GM21515 (cell line): ENCODE results near the gene UGT1A4.

Experiments used
- ATAC-seq: cut with Tn5 transposase; IDR thresholded peaks from one replicate; pipeline ENCODE4 v1.9.1; 2021; ENCODE audit not compliant: unreplicated experiment

UGT1A4 gene

GRCh38 chr2:233779722-233780121, 61.2 kb downstream of the UGT1A4 start:
- no peak for ATAC-seq

GRCh38 chr2:233780771-233781170, 62.2 kb downstream of the UGT1A4 start:
- ATAC-seq = no peak

- no peak for ATAC-seq
Observed at GRCh38 chr2:233789554-233789953, 71.0 kb downstream of the UGT1A4 start.

DNA sequence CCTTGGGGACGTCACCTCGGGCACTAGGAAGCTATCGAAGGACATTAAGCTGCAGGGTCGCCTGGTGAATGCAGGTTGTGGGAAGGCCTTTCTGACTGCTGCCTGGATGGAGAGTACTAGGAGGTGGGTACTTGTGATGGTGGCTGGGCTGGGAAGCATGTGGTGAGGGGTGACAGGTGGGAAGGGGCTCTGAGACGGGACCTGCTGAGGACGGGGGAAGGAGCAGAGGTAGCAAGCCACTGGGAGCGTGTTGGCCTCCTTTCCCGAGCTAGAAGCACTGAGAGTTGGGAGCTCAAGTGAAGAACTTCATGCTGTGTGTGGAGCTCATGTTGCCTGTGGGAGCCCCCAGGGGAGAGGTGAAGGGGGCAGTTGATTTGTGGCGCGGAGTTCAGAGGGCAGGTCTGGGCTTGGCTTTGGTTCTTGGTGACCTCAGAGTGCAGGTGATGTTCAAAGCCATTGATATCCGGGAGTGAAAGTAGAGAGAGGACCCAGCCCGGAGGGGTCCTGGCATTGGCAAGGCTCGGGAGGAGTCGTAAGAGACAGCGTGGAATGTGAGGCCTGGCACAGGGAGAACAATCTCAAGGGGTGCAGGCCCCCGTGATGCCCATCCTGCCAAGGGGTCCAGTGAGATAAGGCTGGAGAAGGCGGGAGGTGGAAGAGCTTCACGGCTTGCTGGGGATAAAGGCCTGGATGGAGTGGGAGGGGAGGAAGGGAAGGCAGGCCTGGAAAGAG, 72.8 kb downstream of the UGT1A4 start:
- ATAC-seq = no peak

- no peak for ATAC-seq
Observed at GRCh38 chr2:233791883-233792329, 73.4 kb downstream of the UGT1A4 start.

- ATAC-seq = no peak
Observed at GRCh38 chr2:233792720-233793119, 74.2 kb downstream of the UGT1A4 start.

- ATAC-seq = no peak
Observed at GRCh38 chr2:233793465-233794127, 75.1 kb downstream of the UGT1A4 start.

- no peak for ATAC-seq
Observed at GRCh38 chr2:233794128-233794658, 75.7 kb downstream of the UGT1A4 start.

DNA sequence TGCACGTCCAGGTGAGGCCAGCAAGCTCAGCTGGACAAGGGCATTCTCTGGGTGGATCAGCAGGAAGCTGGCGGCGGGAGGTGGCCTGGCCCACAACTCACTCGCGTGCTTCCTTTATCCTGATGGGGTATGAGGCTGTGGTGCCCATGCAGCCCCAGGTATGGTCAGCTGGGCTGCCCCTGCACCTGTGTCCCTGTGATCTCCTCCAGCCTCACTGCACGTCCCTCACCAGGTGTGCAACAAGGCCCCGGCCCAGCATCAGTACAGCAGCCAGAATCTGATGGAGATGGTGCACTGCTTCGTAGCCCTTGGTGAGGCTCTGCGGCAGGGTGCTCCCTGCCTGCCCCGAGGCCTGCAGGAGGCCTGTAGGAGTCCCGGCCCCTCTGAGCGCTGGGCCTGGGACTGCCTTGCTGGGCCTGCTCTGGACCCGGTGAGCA, 77.2 kb downstream of the UGT1A4 start:
- ATAC-seq = no peak

DNA sequence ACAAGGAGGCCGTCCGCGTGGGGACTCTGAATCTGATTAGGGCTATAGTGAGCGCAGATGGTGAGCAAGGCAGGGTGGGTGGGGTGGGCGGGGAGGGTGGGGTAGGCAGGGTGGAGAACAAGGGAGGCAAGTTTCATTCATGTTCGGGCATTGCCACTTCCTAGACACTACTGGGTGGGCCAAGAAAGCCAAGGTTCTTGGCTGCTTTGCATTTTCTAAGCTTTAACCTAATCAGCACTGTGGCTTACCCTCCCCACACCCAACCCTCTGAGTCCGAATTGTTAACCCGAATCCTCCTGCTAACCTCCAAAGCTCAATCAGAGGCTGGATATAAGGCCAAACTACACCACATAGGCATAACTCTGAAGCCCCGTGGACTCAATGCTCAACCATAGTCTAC, 77.7 kb downstream of the UGT1A4 start:
- ATAC-seq = no peak

DNA sequence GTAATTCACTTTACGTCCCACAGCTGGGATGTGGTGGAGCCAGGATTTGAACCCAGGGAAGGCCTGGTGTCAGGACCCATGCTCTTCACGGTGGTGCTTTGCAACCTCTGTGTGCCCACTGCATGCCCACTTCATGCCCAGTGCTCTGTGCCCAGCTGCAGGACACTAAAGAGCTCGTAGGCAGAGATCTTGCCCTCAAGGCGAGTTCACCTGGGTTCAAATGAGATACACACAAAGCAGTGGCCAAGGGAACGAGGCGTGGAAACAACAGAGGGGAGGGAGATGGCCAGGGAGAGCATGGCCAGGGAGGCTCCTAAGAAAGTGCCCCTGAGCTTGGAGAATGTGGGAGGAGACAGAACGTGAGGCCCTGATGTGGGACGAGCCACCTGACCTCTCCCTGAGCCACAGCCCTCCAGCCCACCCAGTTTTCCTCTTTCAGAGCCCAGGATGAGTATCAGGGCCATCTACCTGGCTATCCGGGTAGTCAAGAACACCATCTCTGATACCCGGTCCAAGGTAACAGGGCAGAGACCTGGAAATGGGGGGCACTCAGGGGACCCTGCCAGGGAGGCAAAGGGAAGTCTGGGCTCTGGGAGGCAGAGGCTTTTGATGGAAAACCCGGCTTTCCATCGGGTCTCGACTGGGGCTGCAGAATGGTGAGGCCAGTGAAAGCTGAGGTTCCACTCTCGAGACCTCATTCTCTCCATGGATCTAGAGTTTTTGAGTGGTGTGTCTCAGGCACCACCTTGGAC, 80.0 kb downstream of the UGT1A4 start:
- no peak for ATAC-seq

GRCh38 chr2:233799087-233799665, 80.6 kb downstream of the UGT1A4 start:
- no peak for ATAC-seq

DNA sequence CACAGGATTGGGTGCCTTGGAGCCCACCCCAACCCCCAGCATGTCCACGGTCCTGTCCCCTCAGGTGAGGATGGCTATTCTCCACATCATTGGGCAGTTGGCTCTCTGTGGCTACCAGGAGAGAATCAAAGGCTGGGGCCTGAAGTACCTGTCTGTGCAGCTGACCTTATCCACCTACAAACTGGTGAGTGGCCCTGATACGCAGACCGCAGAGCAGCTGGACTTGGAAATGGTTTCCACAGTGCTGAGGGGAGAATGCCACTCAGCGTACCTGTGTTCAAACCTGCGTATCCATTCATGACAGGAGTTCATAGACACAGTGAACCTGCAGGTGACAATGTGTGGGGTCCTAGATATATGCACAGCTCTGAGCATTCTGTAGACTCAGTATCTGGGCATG, 81.2 kb downstream of the UGT1A4 start:
- ATAC-seq = no peak

- no peak for ATAC-seq
Observed at GRCh38 chr2:233800208-233800607, 81.7 kb downstream of the UGT1A4 start.

DNA sequence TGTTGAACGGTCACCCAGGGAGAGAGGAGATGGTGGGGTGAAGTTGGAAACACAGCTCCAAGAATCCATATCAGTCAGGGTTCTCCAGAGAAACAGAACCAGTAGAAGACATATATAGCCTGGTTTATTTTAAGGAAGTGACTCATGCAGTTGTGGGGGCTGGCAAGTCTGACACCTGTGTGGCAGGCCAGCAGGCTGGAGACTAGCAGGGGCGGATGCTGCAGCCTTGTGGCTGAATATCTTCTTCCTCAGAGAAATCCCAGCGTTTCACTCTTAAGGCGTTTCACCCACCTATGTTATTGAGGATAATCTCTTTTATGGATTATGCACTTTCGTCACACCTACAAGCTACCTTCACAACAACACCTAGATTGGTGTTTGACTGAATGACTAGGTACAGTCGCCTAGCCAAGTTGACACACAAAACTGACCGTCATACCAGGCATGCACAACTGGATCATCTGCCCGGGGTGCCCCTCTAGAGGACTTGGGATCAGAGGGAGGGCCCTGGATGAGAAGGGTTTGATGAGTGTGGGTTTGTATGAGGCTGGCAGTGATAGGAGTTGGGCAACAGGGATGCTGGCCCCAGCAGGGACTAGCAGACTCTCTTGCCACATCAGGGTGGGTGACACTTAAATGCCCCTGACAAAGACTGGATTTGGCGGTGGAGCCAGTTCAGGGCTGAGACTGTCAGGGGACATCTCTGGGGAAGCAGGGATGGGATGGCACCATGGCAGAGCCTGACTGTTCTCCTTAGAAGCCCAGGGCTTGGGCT, 83.0 kb downstream of the UGT1A4 start:
- no peak for ATAC-seq

DNA sequence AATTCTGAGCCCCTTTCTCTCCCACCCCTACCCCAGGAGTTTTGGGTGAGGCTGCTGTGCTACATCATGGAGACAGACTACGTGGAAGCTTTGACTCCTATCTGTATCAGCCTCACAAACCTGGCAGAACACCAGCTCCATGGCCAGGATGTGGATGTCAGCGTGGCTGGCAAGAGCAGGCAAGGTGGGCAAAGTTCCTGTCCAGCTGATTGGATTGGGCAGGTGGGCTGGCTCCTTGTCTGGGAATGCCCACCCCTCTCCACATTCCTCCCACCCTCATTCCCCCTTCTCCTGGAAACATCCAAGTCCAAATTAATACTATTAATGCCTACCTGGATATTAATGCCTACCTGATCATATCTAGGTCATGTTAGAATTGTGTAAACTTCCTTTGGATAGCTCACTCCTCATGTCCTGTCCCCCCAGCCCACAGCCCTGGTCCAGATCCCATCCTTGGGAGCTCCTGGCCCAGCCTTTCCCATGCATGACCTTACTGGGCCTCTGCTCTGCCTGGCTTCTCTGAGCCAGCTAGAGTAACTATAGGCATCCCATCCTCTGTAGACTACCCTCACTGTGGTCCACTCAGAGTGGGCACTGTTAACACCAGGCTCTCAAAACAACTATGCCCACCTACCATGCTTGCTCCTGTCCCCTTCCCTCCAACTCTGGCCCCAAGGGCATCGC, 83.7 kb downstream of the UGT1A4 start:
- no peak for ATAC-seq

DNA sequence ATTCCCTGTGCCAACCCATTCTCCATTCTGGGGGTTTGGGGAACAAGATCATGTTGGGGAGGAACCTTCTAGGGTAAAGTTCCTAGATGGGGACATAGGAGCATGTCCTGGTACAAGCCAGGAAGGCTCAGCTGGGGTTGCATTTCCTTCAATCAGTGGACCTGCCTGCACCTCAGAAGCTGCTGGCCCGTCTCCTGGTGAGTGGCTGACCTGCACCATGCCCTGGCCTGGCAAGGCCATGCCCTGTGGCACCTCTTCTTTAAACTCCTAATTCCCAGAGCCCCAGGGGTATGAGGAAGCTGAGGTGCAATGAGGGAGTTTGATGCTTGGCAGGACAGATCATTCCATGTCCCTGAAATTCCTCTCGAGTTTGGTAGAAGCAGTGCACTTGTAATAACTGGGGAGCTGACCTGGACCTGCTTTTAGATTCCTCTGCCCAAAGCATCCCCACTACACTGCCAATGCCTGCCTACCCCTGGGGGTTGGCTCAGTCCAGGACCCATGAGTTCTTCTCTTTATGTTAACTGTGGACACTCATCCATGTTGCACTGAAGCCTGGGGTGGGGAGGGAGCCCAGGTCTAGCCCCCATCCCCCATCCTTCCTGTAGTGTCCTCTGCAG, 84.9 kb downstream of the UGT1A4 start:
- ATAC-seq = no peak

DNA sequence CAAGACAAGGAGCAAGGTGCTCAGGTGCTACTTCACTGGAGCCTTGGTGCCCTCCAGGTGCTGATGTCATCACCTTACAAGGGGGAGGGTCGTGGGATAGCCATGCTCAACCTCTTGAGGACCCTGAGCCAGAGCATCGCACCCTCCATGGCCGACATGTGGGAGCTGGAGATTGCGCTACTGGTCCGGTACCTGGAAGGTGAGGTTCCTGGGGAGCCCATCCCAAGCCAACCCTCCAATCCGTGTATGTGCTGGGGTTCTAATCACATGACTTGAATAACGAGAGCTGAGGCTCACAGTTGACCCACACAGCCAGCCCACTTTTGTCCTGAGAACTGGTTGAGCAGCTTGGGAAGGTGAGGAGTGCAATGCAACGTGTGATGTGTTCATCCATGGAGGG, 85.5 kb downstream of the UGT1A4 start:
- no peak for ATAC-seq

DNA sequence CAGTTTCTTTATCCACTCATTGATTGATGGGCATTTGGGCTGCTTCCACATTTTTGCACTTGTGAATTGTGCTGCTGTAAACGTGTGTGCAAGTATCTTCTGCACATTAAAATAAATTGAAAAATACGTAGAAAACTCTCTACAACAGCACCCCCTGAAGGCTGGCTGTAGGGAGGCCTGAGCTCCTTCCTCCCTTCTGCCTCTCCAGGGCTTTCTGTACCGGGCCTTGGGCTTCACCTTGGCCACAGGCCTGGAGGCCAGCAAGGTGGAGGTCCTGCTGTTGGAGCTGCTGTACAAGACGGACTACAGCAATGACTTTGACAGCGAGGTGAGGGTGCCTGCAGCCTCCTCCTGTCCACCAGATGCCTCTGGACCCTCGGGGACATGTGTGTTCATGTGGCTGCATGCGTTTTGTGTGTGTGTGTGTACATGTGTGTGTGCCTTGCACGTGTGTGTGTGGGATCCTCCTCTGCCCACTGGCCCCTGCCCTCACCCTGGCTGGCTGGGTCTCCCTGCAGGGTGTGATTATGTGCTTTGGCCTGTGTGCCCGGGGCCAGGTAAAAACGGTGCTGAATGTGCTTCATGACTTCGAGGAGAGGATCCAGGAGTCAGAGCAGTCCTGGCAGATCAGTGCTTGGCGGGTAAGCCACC, 88.8 kb downstream of the UGT1A4 start:
- ATAC-seq = no peak
